T-helper 1 cell treated with Interleukin-12 subunit alpha and Interleukin-12 subunit beta and Interleukin-4 antibody, amounts not matched to agents 30 μg/mL and 1 μg/mL, for 36 hours (primary cell): Measurements from ENCODE around the gene CYP3A5.
"Not testable (repeated sequence)": the region's sequence is repeated elsewhere in the genome, so short reads cannot be mapped to it uniquely, and the experiment has no call there.

Experiments
- H3K27ac Mint-ChIP-seq: one replicate; pipeline ENCODE4 v1.8.0; 2021; ENCODE audit warnings: mild to moderate bottlenecking, mixed read lengths
- H3K27me3 Mint-ChIP-seq: one replicate; pipeline ENCODE4 v1.8.0; 2021; ENCODE audit warnings: low read depth, mixed read lengths
- H3K36me3 Mint-ChIP-seq: one replicate; pipeline ENCODE4 v1.8.0; 2021; ENCODE audit warnings: low read depth, mixed read lengths
- H3K4me1 Mint-ChIP-seq: one replicate; pipeline ENCODE4 v1.8.0; 2021; ENCODE audit warnings: low read depth, mixed read lengths
- H3K4me3 Mint-ChIP-seq: one replicate; pipeline ENCODE4 v1.8.0; 2021; ENCODE audit warnings: mild to moderate bottlenecking, moderate library complexity, mixed read lengths
- H3K9me3 Mint-ChIP-seq: one replicate; pipeline ENCODE4 v1.8.0; 2021; ENCODE audit warnings: mixed read lengths

Gene CYP3A5

GRCh38 chr7:99667179-99667578 lies 12.6 kb downstream of the CYP3A5 start:
- no peaks in the 10 kb centered on the region for H3K27me3 Mint-ChIP-seq
- no peaks in the 10 kb centered on the region for H3K4me1 Mint-ChIP-seq
- peaks cover 7% of the 10 kb centered on the region for H3K36me3 Mint-ChIP-seq
- no peak overlapping the region for H3K27ac Mint-ChIP-seq
- no peak overlapping the region for H3K4me3 Mint-ChIP-seq
- peaks cover 9% of the 10 kb centered on the region for H3K9me3 Mint-ChIP-seq

- no peak overlapping the region for H3K4me3 Mint-ChIP-seq
Measured at GRCh38 chr7:99666013-99666395, 13.8 kb downstream of the CYP3A5 start.

GRCh38 chr7:99665312-99666012 lies 14.3 kb downstream of the CYP3A5 start:
- Mint-ChIP-seq H3K4me1 (no peaks in the 10 kb centered on the region), H3K27ac (no peak overlapping the region), H3K27me3 (no peaks in the 10 kb centered on the region), H3K4me3 (no peak overlapping the region), H3K36me3 (peaks cover 8% of the 10 kb centered on the region), H3K9me3 (peaks cover 9% of the 10 kb centered on the region)

More at GRCh38 chr7:99666013-99666395, 13.8 kb downstream of the CYP3A5 start:
- Mint-ChIP-seq H3K27me3 (no peaks in the 10 kb centered on the region), H3K4me1 (no peaks in the 10 kb centered on the region), H3K36me3 (peaks cover 7% of the 10 kb centered on the region), H3K9me3 (peaks cover 9% of the 10 kb centered on the region), H3K27ac (no peak overlapping the region)

- Mint-ChIP-seq H3K36me3 (peaks cover 11% of the 10 kb centered on the region), H3K9me3 (peaks cover 18% of the 10 kb centered on the region)
- H3K4me1 Mint-ChIP-seq = not testable (repeated sequence)
Measured at GRCh38 chr7:99657879-99658278, 21.9 kb downstream of the CYP3A5 start.

DNA sequence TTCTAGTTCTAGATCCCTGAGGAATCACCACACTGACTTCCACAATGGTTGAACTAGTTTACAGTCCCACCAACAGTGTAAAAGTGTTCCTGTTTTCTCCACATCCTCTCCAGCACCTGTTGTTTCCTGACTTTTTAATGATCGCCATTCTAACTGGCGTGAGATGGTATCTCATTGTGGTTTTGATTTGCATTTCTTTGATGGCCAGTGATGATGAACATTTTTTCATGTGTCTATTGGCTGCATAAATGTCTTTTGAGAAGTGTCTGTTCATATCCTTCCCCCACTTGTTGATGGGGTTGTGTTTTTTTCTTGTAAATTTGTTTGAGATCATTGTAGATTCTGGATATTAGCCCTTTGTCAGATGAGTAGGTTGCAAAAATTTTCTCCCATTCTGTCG lies 25.2 kb downstream of the CYP3A5 start:
- not testable (repeated sequence) for H3K36me3 Mint-ChIP-seq, H3K27ac Mint-ChIP-seq, H3K4me1 Mint-ChIP-seq, H3K4me3 Mint-ChIP-seq, H3K27me3 Mint-ChIP-seq
- H3K9me3 Mint-ChIP-seq = peaks cover 18% of the 10 kb centered on the region

More at GRCh38 chr7:99657879-99658278, 21.9 kb downstream of the CYP3A5 start:
- not testable (repeated sequence) for H3K27ac Mint-ChIP-seq, H3K27me3 Mint-ChIP-seq, H3K4me3 Mint-ChIP-seq

DNA sequence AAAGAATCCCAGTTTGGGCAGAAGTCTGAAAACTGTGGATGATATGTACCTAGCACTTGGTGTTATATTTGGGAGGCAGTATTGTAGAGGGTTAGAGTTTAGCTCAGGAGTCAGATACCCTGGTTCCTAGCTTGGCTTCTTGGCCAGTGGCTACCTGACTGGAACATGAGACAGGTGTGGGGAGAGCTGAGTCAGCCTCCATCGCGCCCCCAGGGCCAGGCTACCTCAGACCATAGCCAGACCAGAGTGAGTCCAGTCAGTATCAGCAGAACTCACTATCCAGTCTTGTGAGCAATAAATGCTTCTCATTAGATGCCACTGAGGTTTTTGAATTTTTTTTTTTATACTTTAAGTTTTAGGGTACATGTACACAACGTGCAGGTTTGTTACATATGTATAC lies 26.0 kb downstream of the CYP3A5 start:
- Mint-ChIP-seq H3K9me3 (peaks cover 18% of the 10 kb centered on the region), H3K4me1 (no peaks in the 10 kb centered on the region), H3K36me3 (peaks cover 8% of the 10 kb centered on the region), H3K27me3 (no peaks in the 10 kb centered on the region), H3K4me3 (no peak overlapping the region), H3K27ac (no peak overlapping the region)

- H3K36me3 Mint-ChIP-seq, H3K27me3 Mint-ChIP-seq, H3K4me1 Mint-ChIP-seq, H3K4me3 Mint-ChIP-seq, H3K27ac Mint-ChIP-seq: not testable (repeated sequence)
- peaks cover 18% of the 10 kb centered on the region for H3K9me3 Mint-ChIP-seq
Measured at GRCh38 chr7:99653269-99653668, 26.5 kb downstream of the CYP3A5 start.

GRCh38 chr7:99652671-99653070 lies 27.1 kb downstream of the CYP3A5 start:
- Mint-ChIP-seq H3K4me3 (no peak overlapping the region), H3K4me1 (no peaks in the 10 kb centered on the region), H3K36me3 (peaks cover 8% of the 10 kb centered on the region), H3K27me3 (no peaks in the 10 kb centered on the region), H3K9me3 (peaks cover 16% of the 10 kb centered on the region), H3K27ac (no peak overlapping the region)

- Mint-ChIP-seq H3K9me3 (peaks cover 7% of the 10 kb centered on the region), H3K36me3 (peaks cover 9% of the 10 kb centered on the region), H3K4me3 (no peak overlapping the region)
Measured at GRCh38 chr7:99651290-99651689, 28.5 kb downstream of the CYP3A5 start.

DNA sequence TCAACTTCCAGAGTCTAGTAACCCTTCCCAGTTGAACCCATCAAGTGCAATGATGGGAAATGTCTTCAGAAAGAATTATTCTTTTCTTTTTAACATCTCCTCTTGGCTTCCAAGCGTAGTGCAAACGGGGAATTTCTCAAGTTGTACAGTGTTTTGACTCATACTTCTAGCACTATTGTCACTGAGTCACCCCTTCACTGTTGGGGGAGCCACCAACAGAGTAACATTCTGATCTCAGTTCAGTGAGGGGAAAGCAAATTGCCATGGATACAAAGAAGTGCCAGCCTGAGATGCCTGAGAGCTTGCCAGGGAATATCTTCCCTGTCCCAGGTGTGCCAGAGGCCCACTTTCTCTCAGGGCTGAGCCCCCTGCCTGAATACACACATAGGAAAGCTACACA lies 31.0 kb downstream of the CYP3A5 start:
- H3K27ac Mint-ChIP-seq = no peak overlapping the region

More at GRCh38 chr7:99651290-99651689, 28.5 kb downstream of the CYP3A5 start:
- Mint-ChIP-seq H3K4me1 (no peaks in the 10 kb centered on the region), H3K27ac (no peak overlapping the region), H3K27me3 (no peaks in the 10 kb centered on the region)

DNA sequence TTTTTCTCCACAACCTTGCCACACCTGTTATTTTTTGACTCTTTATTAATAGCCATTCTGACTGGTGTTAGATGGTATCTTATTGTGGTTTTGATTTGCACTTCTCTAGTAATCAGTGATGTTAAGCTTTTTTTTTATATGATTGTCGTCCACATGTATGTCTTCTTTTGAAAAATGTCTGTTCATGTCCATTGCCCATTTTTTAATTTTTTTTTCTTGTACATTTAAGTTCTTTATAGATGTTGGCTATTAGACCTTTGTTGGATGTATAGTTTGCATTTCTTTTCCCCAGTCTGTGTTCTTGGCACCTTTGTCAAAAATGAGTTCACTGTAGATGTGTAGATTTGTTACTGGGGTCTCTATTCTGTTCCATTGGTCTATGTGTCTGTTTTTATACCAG lies 34.2 kb downstream of the CYP3A5 start:
- Mint-ChIP-seq H3K4me1 (peaks cover 3% of the 10 kb centered on the region), H3K27ac (no peak overlapping the region), H3K36me3 (peaks cover 35% of the 10 kb centered on the region), H3K27me3 (no peaks in the 10 kb centered on the region), H3K9me3 (peaks cover 9% of the 10 kb centered on the region), H3K4me3 (no peak overlapping the region)

More for the DNA sequence above, 31.0 kb downstream of the CYP3A5 start:
- no peaks in the 10 kb centered on the region for H3K4me1 Mint-ChIP-seq
- H3K36me3 Mint-ChIP-seq = peaks cover 26% of the 10 kb centered on the region
- peaks cover 9% of the 10 kb centered on the region for H3K9me3 Mint-ChIP-seq
- H3K4me3 Mint-ChIP-seq = no peak overlapping the region
- no peaks in the 10 kb centered on the region for H3K27me3 Mint-ChIP-seq

- Mint-ChIP-seq H3K27ac (no peak overlapping the region), H3K9me3 (peaks cover 9% of the 10 kb centered on the region), H3K36me3 (peaks cover 35% of the 10 kb centered on the region), H3K4me1 (peaks cover 3% of the 10 kb centered on the region), H3K27me3 (no peaks in the 10 kb centered on the region), H3K4me3 (no peak overlapping the region)
Measured at GRCh38 chr7:99644431-99644830, 35.4 kb downstream of the CYP3A5 start.

- H3K36me3 Mint-ChIP-seq = peaks cover 38% of the 10 kb centered on the region
- peaks cover 3% of the 10 kb centered on the region for H3K4me1 Mint-ChIP-seq
- no peak overlapping the region for H3K27ac Mint-ChIP-seq
- no peaks in the 10 kb centered on the region for H3K27me3 Mint-ChIP-seq
- H3K4me3 Mint-ChIP-seq = no peak overlapping the region
- peaks cover 9% of the 10 kb centered on the region for H3K9me3 Mint-ChIP-seq
Measured at GRCh38 chr7:99643464-99643863, 36.3 kb downstream of the CYP3A5 start.

- peaks cover 3% of the 10 kb centered on the region for H3K4me1 Mint-ChIP-seq
Measured at GRCh38 chr7:99642027-99642426, 37.8 kb downstream of the CYP3A5 start.

GRCh38 chr7:99639267-99639666 lies 40.5 kb downstream of the CYP3A5 start:
- Mint-ChIP-seq H3K27me3 (no peaks in the 10 kb centered on the region), H3K27ac (no peak overlapping the region), H3K4me1 (peaks cover 3% of the 10 kb centered on the region)

More at GRCh38 chr7:99642027-99642426, 37.8 kb downstream of the CYP3A5 start:
- Mint-ChIP-seq H3K36me3 (peaks cover 38% of the 10 kb centered on the region), H3K27ac (no peak overlapping the region), H3K9me3 (peaks cover 9% of the 10 kb centered on the region), H3K4me3 (no peak overlapping the region), H3K27me3 (no peaks in the 10 kb centered on the region)

More at GRCh38 chr7:99639267-99639666, 40.5 kb downstream of the CYP3A5 start:
- Mint-ChIP-seq H3K4me3 (no peak overlapping the region), H3K36me3 (peaks cover 29% of the 10 kb centered on the region), H3K9me3 (no peaks in the 10 kb centered on the region)
